WTC11 (cell line): ENCODE results near the gene HMX1. TPM values are rescaled to one million over a fixed set of nuclear protein-coding genes. Genes with fewer than 3 reads are reported as not detected.

Experiments used
- ATAC-seq: fragments of 200-7000 bp; cut with Tn5 transposase; 2 replicates; pipeline ENCODE4 v1.10.0; 2021; ENCODE audit warnings: mild to moderate bottlenecking, moderate library complexity
- CTCF ChIA-PET: fragments of 300-600 bp; sonication (Branson Sonifier 250); formaldehyde crosslinking; loops from one replicate; lab custom pipeline; 2021; ENCODE audit warnings: antibody characterized with exemption; lab: Charles Lee
- POLR2A ChIA-PET: fragments of 350-600 bp; sonication (Branson Sonifier 250); formaldehyde crosslinking; loops from one replicate; lab custom pipeline; 2021; ENCODE audit warnings: antibody characterized with exemption; lab: Charles Lee
- DNase-seq: peaks from one replicate; pipeline ENCODE4 v3.0.0; 2021; ENCODE audit warnings: low spot score
- H3K27ac Mint-ChIP-seq: 2 replicates; pipeline ENCODE4 v1.8.0; 2021; ENCODE audit warnings: mixed read lengths
- H3K27me3 Mint-ChIP-seq: 2 replicates; pipeline ENCODE4 v1.8.0; 2021; ENCODE audit warnings: low read depth, mild to moderate bottlenecking, moderate library complexity, mixed read lengths
- H3K36me3 Mint-ChIP-seq: 2 replicates; pipeline ENCODE4 v1.8.0; 2021; ENCODE audit warnings: mixed read lengths
- H3K4me1 Mint-ChIP-seq: 2 replicates; pipeline ENCODE4 v1.8.0; 2022; ENCODE audit warnings: mixed read lengths
- H3K4me3 Mint-ChIP-seq: 2 replicates; pipeline ENCODE4 v1.8.0; 2021; ENCODE audit warnings: mild to moderate bottlenecking, moderate library complexity, mixed read lengths
- H3K9me3 Mint-ChIP-seq: 2 replicates; pipeline ENCODE4 v1.8.0; 2021; ENCODE audit warnings: mixed read lengths
- ATF1 ChIP-seq: sonication (generic); formaldehyde crosslinking; IDR thresholded peaks from 2 replicates; pipeline ENCODE4 v1.8.1; 2023; ENCODE audit warnings: mild to moderate bottlenecking, moderate library complexity, missing genetic modification reagents
- FOXP1 ChIP-seq: sonication (generic); formaldehyde crosslinking; IDR thresholded peaks from 2 replicates; pipeline ENCODE4 v1.8.0; 2022; ENCODE audit warnings: missing genetic modification reagents, mild to moderate bottlenecking, moderate library complexity, borderline replicate concordance
- JAZF1 ChIP-seq: fragments of 250-450 bp; sonication (Bioruptor Pico); IDR thresholded peaks from 2 replicates; pipeline ENCODE4 v1.9.0; 2021; ENCODE audit warnings: moderate library complexity, mild to moderate bottlenecking, inconsistent platforms
- OVOL2 ChIP-seq: fragments of 250-450 bp; sonication (Bioruptor Pico); IDR thresholded peaks from 2 replicates; pipeline ENCODE4 v1.9.0; 2021; ENCODE audit warnings: mild to moderate bottlenecking, borderline replicate concordance
- ZNF121 ChIP-seq: sonication (generic); formaldehyde crosslinking; IDR thresholded peaks from 2 replicates; pipeline ENCODE4 v1.8.0; 2023; ENCODE audit warnings: missing genetic modification reagents
- ZNF138 ChIP-seq: sonication (generic); formaldehyde crosslinking; conservative IDR thresholded peaks from 2 replicates; pipeline ENCODE4 v1.8.1; 2022; ENCODE audit warnings: mild to moderate bottlenecking, moderate library complexity, missing genetic modification reagents
- ZNF396 ChIP-seq: fragments of 250-450 bp; sonication (Bioruptor Pico); IDR thresholded peaks from 2 replicates; pipeline ENCODE4 v1.8.0; 2021; ENCODE audit warnings: mild to moderate bottlenecking, moderate library complexity, borderline replicate concordance
- ZNF416 ChIP-seq: fragments of 250-450 bp; sonication (Bioruptor Pico); IDR thresholded peaks from 2 replicates; pipeline ENCODE4 v1.9.0; 2021; ENCODE audit warnings: mild to moderate bottlenecking, inconsistent platforms
- total RNA-seq: library from RNA; stranded (reverse); gene quantifications from 3 replicates; pipeline ENCODE4 v1.2.3, GENCODE V29; 2021
- TF ChIP-seq, protein P1 (sequence below): sonication (generic); formaldehyde crosslinking; IDR thresholded peaks from 2 replicates; pipeline ENCODE4 v1.8.0; 2023; ENCODE audit warnings: mild to moderate bottlenecking, missing genetic modification reagents
- TF ChIP-seq, protein P2 (sequence below): fragments of 250-450 bp; sonication (Bioruptor Pico); IDR thresholded peaks from 2 replicates; pipeline ENCODE4 v1.8.0; 2021; ENCODE audit warnings: mild to moderate bottlenecking
- TF ChIP-seq, protein P3 (sequence below): sonication (generic); formaldehyde crosslinking; IDR thresholded peaks from 2 replicates; pipeline ENCODE4 v1.8.1; 2022; ENCODE audit warnings: mild to moderate bottlenecking, moderate library complexity, missing genetic modification reagents
- TF ChIP-seq, protein P4 (sequence below): sonication (generic); formaldehyde crosslinking; IDR thresholded peaks from 2 replicates; pipeline ENCODE4 v1.8.1; 2023; ENCODE audit warnings: mild to moderate bottlenecking, missing genetic modification reagents, borderline replicate concordance
- TF ChIP-seq, protein P5 (sequence below): sonication (generic); formaldehyde crosslinking; IDR thresholded peaks from 2 replicates; pipeline ENCODE4 v1.8.1; 2023; ENCODE audit warnings: mild to moderate bottlenecking, missing genetic modification reagents, moderate library complexity
- TF ChIP-seq, protein P6 (sequence below): fragments of 250-450 bp; sonication (Bioruptor Pico); IDR thresholded peaks from 2 replicates; pipeline ENCODE4 v1.9.0; 2021; ENCODE audit warnings: mild to moderate bottlenecking
- TF ChIP-seq, protein P7 (sequence below): sonication (generic); formaldehyde crosslinking; IDR thresholded peaks from 2 replicates; pipeline ENCODE4 v1.8.1; 2023; ENCODE audit warnings: mild to moderate bottlenecking, missing genetic modification reagents, moderate library complexity
- TF ChIP-seq, protein P8 (sequence below): fragments of 250-450 bp; sonication (Bioruptor Pico); conservative IDR thresholded peaks from 2 replicates; pipeline ENCODE4 v1.9.0; 2021; ENCODE audit warnings: mild to moderate bottlenecking

HMX1 gene
- total RNA-seq, 1 experiment from 2014 or later, result 10.0 TPM

DNA sequence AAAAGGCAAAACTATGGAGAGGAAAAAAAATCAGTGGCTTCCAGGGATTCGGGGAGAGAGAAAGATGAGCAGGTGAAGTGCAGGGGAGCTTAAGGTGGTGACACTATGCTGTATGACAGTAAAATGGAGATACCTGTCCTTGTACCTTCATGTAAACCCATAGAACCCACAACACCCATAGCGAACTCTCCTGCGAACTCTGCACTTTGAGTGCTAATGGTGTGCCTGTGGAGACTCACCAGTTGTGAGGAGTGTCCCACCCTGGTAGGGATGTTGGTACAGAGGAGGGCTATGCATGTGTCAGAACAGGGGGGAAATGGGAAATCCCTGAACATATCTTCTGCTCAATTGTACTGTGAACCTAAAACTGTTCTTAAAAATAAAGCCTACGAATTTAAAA, 42.8 kb downstream of the HMX1 start (continued):
- TF ChIP-seq, protein P1, sequence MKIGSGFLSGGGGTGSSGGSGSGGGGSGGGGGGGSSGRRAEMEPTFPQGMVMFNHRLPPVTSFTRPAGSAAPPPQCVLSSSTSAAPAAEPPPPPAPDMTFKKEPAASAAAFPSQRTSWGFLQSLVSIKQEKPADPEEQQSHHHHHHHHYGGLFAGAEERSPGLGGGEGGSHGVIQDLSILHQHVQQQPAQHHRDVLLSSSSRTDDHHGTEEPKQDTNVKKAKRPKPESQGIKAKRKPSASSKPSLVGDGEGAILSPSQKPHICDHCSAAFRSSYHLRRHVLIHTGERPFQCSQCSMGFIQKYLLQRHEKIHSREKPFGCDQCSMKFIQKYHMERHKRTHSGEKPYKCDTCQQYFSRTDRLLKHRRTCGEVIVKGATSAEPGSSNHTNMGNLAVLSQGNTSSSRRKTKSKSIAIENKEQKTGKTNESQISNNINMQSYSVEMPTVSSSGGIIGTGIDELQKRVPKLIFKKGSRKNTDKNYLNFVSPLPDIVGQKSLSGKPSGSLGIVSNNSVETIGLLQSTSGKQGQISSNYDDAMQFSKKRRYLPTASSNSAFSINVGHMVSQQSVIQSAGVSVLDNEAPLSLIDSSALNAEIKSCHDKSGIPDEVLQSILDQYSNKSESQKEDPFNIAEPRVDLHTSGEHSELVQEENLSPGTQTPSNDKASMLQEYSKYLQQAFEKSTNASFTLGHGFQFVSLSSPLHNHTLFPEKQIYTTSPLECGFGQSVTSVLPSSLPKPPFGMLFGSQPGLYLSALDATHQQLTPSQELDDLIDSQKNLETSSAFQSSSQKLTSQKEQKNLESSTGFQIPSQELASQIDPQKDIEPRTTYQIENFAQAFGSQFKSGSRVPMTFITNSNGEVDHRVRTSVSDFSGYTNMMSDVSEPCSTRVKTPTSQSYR (CRISPR knock-in tag), result no peak
- TF ChIP-seq ZNF416, result no peak
- TF ChIP-seq, protein P2, sequence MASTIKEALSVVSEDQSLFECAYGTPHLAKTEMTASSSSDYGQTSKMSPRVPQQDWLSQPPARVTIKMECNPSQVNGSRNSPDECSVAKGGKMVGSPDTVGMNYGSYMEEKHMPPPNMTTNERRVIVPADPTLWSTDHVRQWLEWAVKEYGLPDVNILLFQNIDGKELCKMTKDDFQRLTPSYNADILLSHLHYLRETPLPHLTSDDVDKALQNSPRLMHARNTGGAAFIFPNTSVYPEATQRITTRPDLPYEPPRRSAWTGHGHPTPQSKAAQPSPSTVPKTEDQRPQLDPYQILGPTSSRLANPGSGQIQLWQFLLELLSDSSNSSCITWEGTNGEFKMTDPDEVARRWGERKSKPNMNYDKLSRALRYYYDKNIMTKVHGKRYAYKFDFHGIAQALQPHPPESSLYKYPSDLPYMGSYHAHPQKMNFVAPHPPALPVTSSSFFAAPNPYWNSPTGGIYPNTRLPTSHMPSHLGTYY, result no peak
- no peak for TF ChIP-seq FOXP1 (CRISPR knock-in tag)
- no peak for TF ChIP-seq ATF1 (CRISPR knock-in tag)
- TF ChIP-seq ZNF121, result no peak
- TF ChIP-seq JAZF1 (CRISPR knock-in tag), result no peak
- TF ChIP-seq, protein P3, sequence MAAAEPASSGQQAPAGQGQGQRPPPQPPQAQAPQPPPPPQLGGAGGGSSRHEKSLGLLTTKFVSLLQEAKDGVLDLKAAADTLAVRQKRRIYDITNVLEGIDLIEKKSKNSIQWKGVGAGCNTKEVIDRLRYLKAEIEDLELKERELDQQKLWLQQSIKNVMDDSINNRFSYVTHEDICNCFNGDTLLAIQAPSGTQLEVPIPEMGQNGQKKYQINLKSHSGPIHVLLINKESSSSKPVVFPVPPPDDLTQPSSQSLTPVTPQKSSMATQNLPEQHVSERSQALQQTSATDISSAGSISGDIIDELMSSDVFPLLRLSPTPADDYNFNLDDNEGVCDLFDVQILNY (CRISPR knock-in tag), result no peak
- no peak for TF ChIP-seq ZNF396 (CRISPR knock-in tag)
- TF ChIP-seq ZNF138, result no peak

DNA sequence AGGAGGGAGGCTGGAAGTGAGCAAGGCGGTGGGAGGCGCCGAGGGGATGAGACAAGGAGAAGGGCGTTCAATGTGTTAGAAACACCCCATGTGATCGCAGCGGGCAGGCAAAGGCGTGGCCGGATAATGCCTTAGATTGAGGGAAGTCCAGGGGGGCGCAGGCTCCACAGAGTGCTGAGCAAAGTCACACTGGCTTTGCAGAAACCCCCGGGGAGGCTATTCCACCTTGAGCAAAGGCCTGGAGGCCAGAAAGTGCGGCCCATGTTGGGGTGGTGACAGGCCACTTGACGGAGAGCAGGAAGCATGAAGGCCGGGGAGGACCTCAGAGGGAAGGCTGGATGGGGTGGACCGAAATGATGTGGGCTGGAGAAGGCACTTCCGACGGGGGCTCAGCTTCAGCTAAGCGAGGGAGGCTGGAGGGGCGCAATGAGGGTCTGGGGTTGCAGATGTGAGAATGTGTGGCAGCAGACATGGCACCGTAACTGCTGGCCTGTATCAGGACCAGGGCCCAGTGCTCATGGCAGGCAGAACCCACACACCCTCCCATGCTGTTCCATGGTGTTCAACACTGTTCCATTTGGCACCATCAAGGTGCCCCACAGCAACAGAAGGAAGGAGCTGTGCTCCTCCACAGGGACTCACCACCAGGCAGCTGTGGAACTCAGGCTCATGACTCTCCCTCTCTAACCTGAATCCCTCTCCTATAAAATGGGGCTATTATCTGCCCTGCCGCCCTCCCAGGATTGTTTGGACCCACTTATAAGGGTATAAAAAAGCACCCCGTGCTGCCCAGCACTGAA, 50.3 kb downstream of the HMX1 start:
- H3K27me3 Mint-ChIP-seq, result no peaks in the 10 kb centered on the region
- ATAC-seq (no peak), DNase-seq (no peak)
- ChIA-PET POLR2A (no interaction called here), CTCF (interaction anchor here (0.8 to 1.8 kb wide), 3 partner anchors 15 to 40 kb away, joined by 3 to 7 read pairs (median 4); no protein-coding TSS in a partner anchor)
- H3K4me1 Mint-ChIP-seq, result no peaks in the 10 kb centered on the region
- H3K4me3 Mint-ChIP-seq, result no peak overlapping the region
- H3K36me3 Mint-ChIP-seq, result no peaks in the 10 kb centered on the region
- H3K9me3 Mint-ChIP-seq, result no peaks in the 10 kb centered on the region
- TF ChIP-seq, protein P4, sequence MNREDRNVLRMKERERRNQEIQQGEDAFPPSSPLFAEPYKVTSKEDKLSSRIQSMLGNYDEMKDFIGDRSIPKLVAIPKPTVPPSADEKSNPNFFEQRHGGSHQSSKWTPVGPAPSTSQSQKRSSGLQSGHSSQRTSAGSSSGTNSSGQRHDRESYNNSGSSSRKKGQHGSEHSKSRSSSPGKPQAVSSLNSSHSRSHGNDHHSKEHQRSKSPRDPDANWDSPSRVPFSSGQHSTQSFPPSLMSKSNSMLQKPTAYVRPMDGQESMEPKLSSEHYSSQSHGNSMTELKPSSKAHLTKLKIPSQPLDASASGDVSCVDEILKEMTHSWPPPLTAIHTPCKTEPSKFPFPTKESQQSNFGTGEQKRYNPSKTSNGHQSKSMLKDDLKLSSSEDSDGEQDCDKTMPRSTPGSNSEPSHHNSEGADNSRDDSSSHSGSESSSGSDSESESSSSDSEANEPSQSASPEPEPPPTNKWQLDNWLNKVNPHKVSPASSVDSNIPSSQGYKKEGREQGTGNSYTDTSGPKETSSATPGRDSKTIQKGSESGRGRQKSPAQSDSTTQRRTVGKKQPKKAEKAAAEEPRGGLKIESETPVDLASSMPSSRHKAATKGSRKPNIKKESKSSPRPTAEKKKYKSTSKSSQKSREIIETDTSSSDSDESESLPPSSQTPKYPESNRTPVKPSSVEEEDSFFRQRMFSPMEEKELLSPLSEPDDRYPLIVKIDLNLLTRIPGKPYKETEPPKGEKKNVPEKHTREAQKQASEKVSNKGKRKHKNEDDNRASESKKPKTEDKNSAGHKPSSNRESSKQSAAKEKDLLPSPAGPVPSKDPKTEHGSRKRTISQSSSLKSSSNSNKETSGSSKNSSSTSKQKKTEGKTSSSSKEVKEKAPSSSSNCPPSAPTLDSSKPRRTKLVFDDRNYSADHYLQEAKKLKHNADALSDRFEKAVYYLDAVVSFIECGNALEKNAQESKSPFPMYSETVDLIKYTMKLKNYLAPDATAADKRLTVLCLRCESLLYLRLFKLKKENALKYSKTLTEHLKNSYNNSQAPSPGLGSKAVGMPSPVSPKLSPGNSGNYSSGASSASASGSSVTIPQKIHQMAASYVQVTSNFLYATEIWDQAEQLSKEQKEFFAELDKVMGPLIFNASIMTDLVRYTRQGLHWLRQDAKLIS, result no peak
- TF ChIP-seq, protein P5, sequence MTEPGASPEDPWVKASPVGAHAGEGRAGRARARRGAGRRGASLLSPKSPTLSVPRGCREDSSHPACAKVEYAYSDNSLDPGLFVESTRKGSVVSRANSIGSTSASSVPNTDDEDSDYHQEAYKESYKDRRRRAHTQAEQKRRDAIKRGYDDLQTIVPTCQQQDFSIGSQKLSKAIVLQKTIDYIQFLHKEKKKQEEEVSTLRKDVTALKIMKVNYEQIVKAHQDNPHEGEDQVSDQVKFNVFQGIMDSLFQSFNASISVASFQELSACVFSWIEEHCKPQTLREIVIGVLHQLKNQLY (CRISPR knock-in tag), result no peak
- TF ChIP-seq, protein P6, sequence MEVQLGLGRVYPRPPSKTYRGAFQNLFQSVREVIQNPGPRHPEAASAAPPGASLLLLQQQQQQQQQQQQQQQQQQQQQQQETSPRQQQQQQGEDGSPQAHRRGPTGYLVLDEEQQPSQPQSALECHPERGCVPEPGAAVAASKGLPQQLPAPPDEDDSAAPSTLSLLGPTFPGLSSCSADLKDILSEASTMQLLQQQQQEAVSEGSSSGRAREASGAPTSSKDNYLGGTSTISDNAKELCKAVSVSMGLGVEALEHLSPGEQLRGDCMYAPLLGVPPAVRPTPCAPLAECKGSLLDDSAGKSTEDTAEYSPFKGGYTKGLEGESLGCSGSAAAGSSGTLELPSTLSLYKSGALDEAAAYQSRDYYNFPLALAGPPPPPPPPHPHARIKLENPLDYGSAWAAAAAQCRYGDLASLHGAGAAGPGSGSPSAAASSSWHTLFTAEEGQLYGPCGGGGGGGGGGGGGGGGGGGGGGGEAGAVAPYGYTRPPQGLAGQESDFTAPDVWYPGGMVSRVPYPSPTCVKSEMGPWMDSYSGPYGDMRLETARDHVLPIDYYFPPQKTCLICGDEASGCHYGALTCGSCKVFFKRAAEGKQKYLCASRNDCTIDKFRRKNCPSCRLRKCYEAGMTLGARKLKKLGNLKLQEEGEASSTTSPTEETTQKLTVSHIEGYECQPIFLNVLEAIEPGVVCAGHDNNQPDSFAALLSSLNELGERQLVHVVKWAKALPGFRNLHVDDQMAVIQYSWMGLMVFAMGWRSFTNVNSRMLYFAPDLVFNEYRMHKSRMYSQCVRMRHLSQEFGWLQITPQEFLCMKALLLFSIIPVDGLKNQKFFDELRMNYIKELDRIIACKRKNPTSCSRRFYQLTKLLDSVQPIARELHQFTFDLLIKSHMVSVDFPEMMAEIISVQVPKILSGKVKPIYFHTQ (CRISPR knock-in tag), result no peak
- TF ChIP-seq OVOL2 (CRISPR knock-in tag), result no peak
- TF ChIP-seq, protein P7, sequence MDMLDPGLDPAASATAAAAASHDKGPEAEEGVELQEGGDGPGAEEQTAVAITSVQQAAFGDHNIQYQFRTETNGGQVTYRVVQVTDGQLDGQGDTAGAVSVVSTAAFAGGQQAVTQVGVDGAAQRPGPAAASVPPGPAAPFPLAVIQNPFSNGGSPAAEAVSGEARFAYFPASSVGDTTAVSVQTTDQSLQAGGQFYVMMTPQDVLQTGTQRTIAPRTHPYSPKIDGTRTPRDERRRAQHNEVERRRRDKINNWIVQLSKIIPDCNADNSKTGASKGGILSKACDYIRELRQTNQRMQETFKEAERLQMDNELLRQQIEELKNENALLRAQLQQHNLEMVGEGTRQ (CRISPR knock-in tag), result no peak
- TF ChIP-seq, protein P8, sequence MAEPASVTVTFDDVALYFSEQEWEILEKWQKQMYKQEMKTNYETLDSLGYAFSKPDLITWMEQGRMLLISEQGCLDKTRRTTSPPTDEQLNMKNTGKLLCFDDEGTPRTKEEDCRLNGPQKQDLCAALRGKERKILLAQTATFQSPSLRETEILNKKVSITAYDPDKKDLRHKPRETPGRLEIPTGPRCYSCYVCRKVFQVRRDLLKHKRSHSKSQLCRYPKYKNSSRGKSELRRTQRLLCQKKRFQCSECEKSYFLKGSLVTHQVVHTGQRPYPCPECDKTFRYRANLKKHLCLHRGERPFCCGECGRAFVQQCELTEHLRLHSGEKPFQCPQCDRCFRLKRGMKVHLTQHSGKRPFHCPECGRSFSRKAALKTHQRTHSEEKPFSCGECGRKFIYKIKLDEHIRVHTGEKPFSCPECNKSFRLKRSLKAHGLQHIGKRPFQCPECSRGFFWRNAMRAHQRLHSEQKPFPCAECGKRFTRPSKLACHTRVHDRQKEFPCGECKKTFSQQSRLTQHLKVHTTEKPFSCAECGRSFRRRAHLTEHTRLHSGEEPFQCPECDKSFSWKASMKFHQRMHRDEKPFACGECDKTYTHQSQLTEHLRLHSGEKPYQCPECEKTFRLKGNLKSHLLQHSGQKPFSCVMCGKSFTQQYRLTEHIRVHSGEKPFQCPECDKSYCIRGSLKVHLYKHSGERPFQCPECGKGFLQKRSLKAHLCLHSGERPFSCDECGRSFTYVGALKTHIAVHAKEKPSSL (CRISPR knock-in tag), result no peak
- TF ChIP-seq, all 79 proteins: peak for 0
- no peak overlapping the region for H3K27ac Mint-ChIP-seq
